GM12878 (cell line): Measurements from ENCODE around the gene ZG16B. TPM values are rescaled to one million over a fixed set of nuclear protein-coding genes. Genes with fewer than 3 reads are reported as not detected.

Experiments
- ATAC-seq: fragments of 200-7000 bp; cut with Tn5 transposase; 3 replicates; pipeline ENCODE4 v1.9.1; 2020; ENCODE audit warnings: mild to moderate bottlenecking, moderate library complexity
- BruUV-seq: library from RNA; stranded (reverse); fragments of 400-500 nt; replicated peaks from 2 replicates; lab custom pipeline; 2021; lab: Mats Ljungman, UMichigan
- CTCF ChIA-PET: fragments of 300-600 bp; sonication (Branson Sonifier 250); formaldehyde crosslinking; extraction: SDS; loops from one replicate; lab custom pipeline; 2021; ENCODE audit warnings: inconsistent platforms; lab: Yijun Ruan, JAX
- POLR2A ChIA-PET: fragments of 350-600 bp; formaldehyde crosslinking; extraction: SDS; loops from one replicate; lab custom pipeline; 2021; ENCODE audit warnings: inconsistent platforms; lab: Charles Lee
- RAD21 ChIA-PET: fragments of 300-600 bp; sonication (Branson Sonifier 250); formaldehyde crosslinking; loops from one replicate; lab custom pipeline; 2023; ENCODE audit warnings: antibody characterized with exemption; ENCODE audit not compliant: unreplicated experiment; lab: Charles Lee
- SMC1A ChIA-PET: fragments of 300-600 bp; sonication (Branson Sonifier 250); formaldehyde crosslinking; loops from one replicate; lab custom pipeline; 2023; ENCODE audit not compliant: unreplicated experiment, uncharacterized antibody; lab: Charles Lee
- DNase-seq: peaks from one replicate; pipeline ENCODE4 v3.0.0-alpha.2; 2011; ENCODE audit warnings: low read depth, low spot score
- FAIRE-seq: peaks from 3 replicates; lab custom pipeline; 2011; peaks lifted over from hg19 to GRCh38; lab: Jason Lieb, UNC
- H2AFZ ChIP-seq: 2 replicates; pipeline ENCODE4 v1.6.0; 2011; ENCODE audit warnings: low read depth, low read length, control low read depth; ENCODE audit not compliant: control insufficient read depth
- H3K27ac ChIP-seq: 2 replicates; pipeline ENCODE4 v1.5.1; 2011; ENCODE audit warnings: control low read depth; ENCODE audit not compliant: control insufficient read depth, insufficient read depth
- H3K27me3 ChIP-seq, 2 experiments: replicated peaks in 1 of 2; 2 replicates each; pipeline versions ENCODE4 v1.6.0 to v1.6.1; 2011; ENCODE audit warnings: low read length in 1 of 2; ENCODE audit not compliant: control insufficient read depth in 2 of 2, insufficient read depth in 2 of 2
- H3K36me3 ChIP-seq, 2 experiments: 2 replicates each; pipeline ENCODE4 v1.5.1; 2011; ENCODE audit warnings: low read length in 1 of 2; ENCODE audit not compliant: control insufficient read depth in 2 of 2, insufficient read depth in 2 of 2
- H3K4me1 ChIP-seq: 2 replicates; pipeline ENCODE4 v1.6.1; 2011; ENCODE audit warnings: mild to moderate bottlenecking, low read length, moderate library complexity, mixed read lengths; ENCODE audit not compliant: control insufficient read depth, insufficient read depth
- H3K4me2 ChIP-seq: 2 replicates; pipeline ENCODE4 v1.6.0; 2011; ENCODE audit warnings: control low read depth; ENCODE audit not compliant: control insufficient read depth, insufficient read depth
- H3K4me3 ChIP-seq: fragments of 200-600 bp; sonication (generic); 2 replicates; pipeline ENCODE4 v1.5.1; 2016
- H3K79me2 ChIP-seq: 2 replicates; pipeline ENCODE4 v1.6.0; 2011; ENCODE audit warnings: low read length; ENCODE audit not compliant: control insufficient read depth, insufficient read depth
- H3K9ac ChIP-seq: 2 replicates; pipeline ENCODE4 v1.8.0; 2011; ENCODE audit warnings: low read length, control low read depth, mixed read lengths; ENCODE audit not compliant: control insufficient read depth, insufficient read depth
- H3K9me3 ChIP-seq: replicated peaks from 3 replicates; pipeline ENCODE4 v1.5.1; 2011; ENCODE audit warnings: mild to moderate bottlenecking, low read length; ENCODE audit not compliant: control insufficient read depth, insufficient read depth
- H4K20me1 ChIP-seq: 2 replicates; pipeline ENCODE4 v1.6.0; 2011; ENCODE audit not compliant: control insufficient read depth, insufficient read depth
- ASH2L ChIP-seq: fragments of 300-600, 200-600 bp; sonication (generic); IDR thresholded peaks from 2 replicates; pipeline ENCODE4 v1.6.1; 2017; ENCODE audit warnings: low read depth, mild to moderate bottlenecking, borderline replicate concordance
- BHLHE40 ChIP-seq, 2 experiments: fragments of 450-650 bp in 1 of 2; IDR thresholded peaks; 2 replicates each; pipeline ENCODE4 v1.6.1; 2011 to 2017; ENCODE audit warnings: low read depth in 2 of 2, borderline replicate concordance in 1 of 2, improper control_type of control experiment in 1 of 2, low read length in 1 of 2, mild to moderate bottlenecking in 1 of 2
- CUX1 ChIP-seq: IDR thresholded peaks from 2 replicates; pipeline ENCODE4 v1.6.1; 2012; ENCODE audit warnings: improper control_type of control experiment, low read depth, low read length; ENCODE audit not compliant: insufficient replicate concordance
- FOS ChIP-seq: IDR thresholded peaks from 3 replicates; pipeline ENCODE4 v1.6.1; 2011; ENCODE audit warnings: borderline replicate concordance; ENCODE audit not compliant: insufficient read length; ENCODE audit errors: extremely low read depth
- HCFC1 ChIP-seq: fragments of 150-350 bp; IDR thresholded peaks from 2 replicates; pipeline ENCODE4 v1.6.1; 2014; ENCODE audit warnings: low read length
- JUND ChIP-seq: IDR thresholded peaks from 2 replicates; pipeline ENCODE4 v1.6.1; 2012; ENCODE audit warnings: low read depth, mild to moderate bottlenecking, low read length, improper control_type of control experiment, moderate library complexity
- MLLT1 ChIP-seq: fragments of 450-650 bp; IDR thresholded peaks from 2 replicates; pipeline ENCODE4 v1.6.1; 2016; ENCODE audit warnings: mild to moderate bottlenecking
- RUNX3 ChIP-seq: IDR thresholded peaks from 2 replicates; pipeline ENCODE4 v1.6.1; 2012; ENCODE audit warnings: low read length, inconsistent platforms
- SMARCA5 ChIP-seq: fragments of 450-650 bp; IDR thresholded peaks from 2 replicates; pipeline ENCODE4 v1.6.1; 2017; ENCODE audit warnings: mild to moderate bottlenecking
- SMC3 ChIP-seq: IDR thresholded peaks from 2 replicates; pipeline ENCODE4 v1.6.1; 2011; ENCODE audit warnings: low read length, improper control_type of control experiment, borderline replicate concordance
- SUZ12 ChIP-seq: fragments of 200-600 bp; sonication (generic); IDR thresholded peaks from one replicate; pipeline ENCODE4 v1.6.1; 2018; ENCODE audit warnings: antibody characterized with exemption, mild to moderate bottlenecking; ENCODE audit not compliant: unreplicated experiment
- TCF12 ChIP-seq: IDR thresholded peaks from 2 replicates; pipeline ENCODE4 v1.6.1; 2011; ENCODE audit warnings: low read depth, mild to moderate bottlenecking, low read length
- YBX1 ChIP-seq: fragments of 450-650 bp; IDR thresholded peaks from 2 replicates; pipeline ENCODE4 v1.6.1; 2016; ENCODE audit warnings: antibody characterized with exemption
- WGBS: methylation state at CpG from one replicate; pipeline ENCODE4 v1.1.6; 2016; ENCODE audit warnings: low lambda C conversion rate; ENCODE audit not compliant: insufficient replicate concordance, insufficient coverage; ENCODE audit errors: missing lambda C conversion rate; 5-methylcytosine and 5-hydroxymethylcytosine counted together
- in situ Hi-C: fragments of 300-500 bp; cut with MboI; formaldehyde crosslinking; loops from 9 replicates; pipeline ENCODE4 v1.14.3; 2018; ENCODE audit warnings: mixed read lengths
- intact Hi-C: fragments of 100-400 bp; cut with micrococcal nuclease; formaldehyde crosslinking; loops from one replicate; pipeline ENCODE4 v1.14.2; 2022; ENCODE audit not compliant: unreplicated experiment
- polyA plus RNA-seq, 11 experiments: library from polyadenylated mRNA; depleted of rRNA in 4 of 11; unstranded in 6 of 11; stranded (reverse) in 5 of 11; fragments of >200 nt; fragmentation: Nextera tagmentation in 4 of 11; fragmentation: Illumina TruSeq in 1 of 11; extraction: Ambion mirVana in 4 of 11; extraction: Trizol in 1 of 11; gene quantifications; 1 replicate in 1 of 11; 2 replicates in 10 of 11; pipeline versions ENCODE4 v1.2.1 to v1.2.3, GENCODE V29; 2011 to 2016; ENCODE audit warnings: inconsistent platforms in 2 of 11, missing spikeins in 2 of 11, low read depth in 1 of 11
- total RNA-seq, 4 experiments: library from RNA; depleted of rRNA in 3 of 4; stranded (reverse); fragments of >200 nt in 3 of 4; fragmentation: Illumina TruSeq in 1 of 4; extraction: Trizol in 1 of 4; gene quantifications; 2 replicates each; pipeline versions ENCODE4 v1.2.1 to v1.2.3, GENCODE V29; 2013 to 2021
- TF ChIP-seq, protein P1 (sequence below): fragments of 150-350 bp; IDR thresholded peaks from 2 replicates; pipeline ENCODE4 v1.6.1; 2016; ENCODE audit warnings: low read depth, low read length

ZG16B gene
- total and polyA plus RNA-seq, 10 of the 15 experiments (the other 5 are each of a cell fraction or from before 2014, with no cell fraction given): 1.00 to 11.6 (median 5.8) TPM

- DNase-seq: no peak
- peaks cover 2 to 7% of the 10 kb centered on the region in 2 experiments; a peak in 3 of 4 replicates for H3K27me3 ChIP-seq
- SMC1A ChIA-PET: no interaction called here
- H3K79me2 ChIP-seq: no peaks in the 10 kb centered on the region
- POLR2A ChIA-PET: no interaction called here
- in situ Hi-C loops (no loop called here), intact Hi-C loops (no loop called here)
- no peak overlapping the region for H3K9ac ChIP-seq
- no peak for FAIRE-seq
- CTCF ChIA-PET: no interaction called here
- no peak; the same call in 2 of the 3 replicates for ATAC-seq
- WGBS: 32% methylated on average over 15 of the region's 15 CpGs
- RAD21 ChIA-PET: no interaction called here
- no peak overlapping the region for H3K27ac ChIP-seq
- no peak overlapping the region for H2AFZ ChIP-seq
- no TSS peak for BruUV-seq
- H3K4me2 ChIP-seq: no peak overlapping the region
- H3K4me3 ChIP-seq: no peak overlapping the region
- no peaks in the 10 kb centered on the region for H3K4me1 ChIP-seq
- H3K36me3 ChIP-seq: no peaks in the 10 kb centered on the region
- H4K20me1 ChIP-seq: no peaks in the 10 kb centered on the region
- H3K9me3 ChIP-seq: no peaks in the 10 kb centered on the region
- TF ChIP-seq TCF12: no peak
- no peak for TF ChIP-seq JUND
- no peak for TF ChIP-seq YBX1
- no peak for TF ChIP-seq FOS
- TF ChIP-seq SMARCA5: no peak
- no peak for TF ChIP-seq CUX1
- TF ChIP-seq SUZ12: no peak
- TF ChIP-seq, protein P1, sequence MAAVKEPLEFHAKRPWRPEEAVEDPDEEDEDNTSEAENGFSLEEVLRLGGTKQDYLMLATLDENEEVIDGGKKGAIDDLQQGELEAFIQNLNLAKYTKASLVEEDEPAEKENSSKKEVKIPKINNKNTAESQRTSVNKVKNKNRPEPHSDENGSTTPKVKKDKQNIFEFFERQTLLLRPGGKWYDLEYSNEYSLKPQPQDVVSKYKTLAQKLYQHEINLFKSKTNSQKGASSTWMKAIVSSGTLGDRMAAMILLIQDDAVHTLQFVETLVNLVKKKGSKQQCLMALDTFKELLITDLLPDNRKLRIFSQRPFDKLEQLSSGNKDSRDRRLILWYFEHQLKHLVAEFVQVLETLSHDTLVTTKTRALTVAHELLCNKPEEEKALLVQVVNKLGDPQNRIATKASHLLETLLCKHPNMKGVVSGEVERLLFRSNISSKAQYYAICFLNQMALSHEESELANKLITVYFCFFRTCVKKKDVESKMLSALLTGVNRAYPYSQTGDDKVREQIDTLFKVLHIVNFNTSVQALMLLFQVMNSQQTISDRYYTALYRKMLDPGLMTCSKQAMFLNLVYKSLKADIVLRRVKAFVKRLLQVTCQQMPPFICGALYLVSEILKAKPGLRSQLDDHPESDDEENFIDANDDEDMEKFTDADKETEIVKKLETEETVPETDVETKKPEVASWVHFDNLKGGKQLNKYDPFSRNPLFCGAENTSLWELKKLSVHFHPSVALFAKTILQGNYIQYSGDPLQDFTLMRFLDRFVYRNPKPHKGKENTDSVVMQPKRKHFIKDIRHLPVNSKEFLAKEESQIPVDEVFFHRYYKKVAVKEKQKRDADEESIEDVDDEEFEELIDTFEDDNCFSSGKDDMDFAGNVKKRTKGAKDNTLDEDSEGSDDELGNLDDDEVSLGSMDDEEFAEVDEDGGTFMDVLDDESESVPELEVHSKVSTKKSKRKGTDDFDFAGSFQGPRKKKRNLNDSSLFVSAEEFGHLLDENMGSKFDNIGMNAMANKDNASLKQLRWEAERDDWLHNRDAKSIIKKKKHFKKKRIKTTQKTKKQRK: no peak
- TF ChIP-seq RUNX3: no peak
- TF ChIP-seq ASH2L: no peak
- no peak for TF ChIP-seq HCFC1
- TF ChIP-seq MLLT1: no peak
- no peak for TF ChIP-seq SMC3
- no peak for TF ChIP-seq BHLHE40 (IDR thresholded peaks at IDR 0.05; ENCODE audit: borderline replicate concordance in 1 of 2, low read depth in 2 of 2, low read length in 1 of 2)
Measured at GRCh38 chr16:2786061-2786825, 43.9 kb upstream of the ZG16B start.
